GM18502 (cell line): ENCODE data around the gene CUX1.
"Not testable (repeated sequence)": the region's sequence is repeated elsewhere in the genome, so short reads cannot be mapped to it uniquely, and the experiment has no call there.

Experiments
- ATAC-seq: cut with Tn5 transposase; IDR thresholded peaks from one replicate; pipeline ENCODE4 v1.9.1; 2021; ENCODE audit warnings: mild to moderate bottlenecking; ENCODE audit not compliant: unreplicated experiment, poor library complexity

CUX1 gene

GRCh38 chr7:102327183-102327582 is 509.8 kb downstream of the CUX1 start:
- ATAC-seq = not testable (repeated sequence)

- ATAC-seq = not testable (repeated sequence)
Observed at GRCh38 chr7:102328863-102329262, 511.4 kb downstream of the CUX1 start.

- ATAC-seq = not testable (repeated sequence)
Observed at GRCh38 chr7:102329366-102329765, 511.9 kb downstream of the CUX1 start.

GRCh38 chr7:102330666-102331460 is 513.4 kb downstream of the CUX1 start:
- not testable (repeated sequence) for ATAC-seq
